Peyer's patch (tissue), 4 donors: ENCODE data around the gene ANKLE2. TPM values are rescaled to one million over a fixed set of nuclear protein-coding genes. Genes with fewer than 3 reads are reported as not detected.

ENCODE experiments used
- DNase-seq, 3 donors: peaks; one replicate each; pipeline ENCODE4 v3.0.0-alpha.2; 2017 to 2019
- H3K27ac ChIP-seq, 4 donors: fragments of 200-600 bp; sonication (generic); one replicate each; pipeline ENCODE4 v1.5.1; 2016 to 2019
- H3K27me3 ChIP-seq, 2 donors: fragments of 200-600 bp; sonication (generic); one replicate each; pipeline ENCODE4 v1.5.1; 2019
- H3K36me3 ChIP-seq, 3 donors: fragments of 200-600 bp; sonication (generic); one replicate each; pipeline ENCODE4 v1.5.1; 2016 to 2019
- H3K4me1 ChIP-seq, 4 donors: fragments of 200-600 bp; sonication (generic); one replicate each; pipeline ENCODE4 v1.5.1; 2016 to 2019
- H3K4me3 ChIP-seq, 4 donors: fragments of 200-600 bp; sonication (generic); 1 replicate in 3 of 4; 2 replicates in 1 of 4; pipeline ENCODE4 v1.5.1; 2016 to 2019; ENCODE audit warnings: mild to moderate bottlenecking in 1 of 4
- H3K9me3 ChIP-seq, 4 donors: fragments of 200-600 bp; sonication (generic); one replicate each; pipeline ENCODE4 v1.5.1; 2016 to 2019; ENCODE audit warnings: mild to moderate bottlenecking in 1 of 4
- POLR2A ChIP-seq, 2 donors: fragments of 450-650 bp; IDR thresholded peaks; one replicate each; pipeline ENCODE4 v1.5.1; 2017; ENCODE audit warnings: antibody characterized with exemption in 2 of 2, mild to moderate bottlenecking in 2 of 2, moderate library complexity in 2 of 2
- total RNA-seq, 4 donors: library from RNA; depleted of rRNA; stranded (reverse); fragments of >200 nt; gene quantifications; one replicate each; pipeline ENCODE4 v1.1.0, GENCODE V29; 2016
- TF ChIP-seq, protein P1 (sequence below), 6 experiments: fragments of 450-650 bp in 4 of 6; fragments of 200-600 bp in 2 of 6; sonication (generic) in 1 of 6; IDR thresholded peaks; one replicate each; pipeline ENCODE4 v1.5.1; 2017 to 2019; ENCODE audit warnings: antibody characterized with exemption in 6 of 6, mild to moderate bottlenecking in 3 of 6, moderate library complexity in 1 of 6

Gene ANKLE2
- total RNA-seq, 4 donors from 2014 or later, result 69.0 to 286 (median 133) TPM

DNA sequence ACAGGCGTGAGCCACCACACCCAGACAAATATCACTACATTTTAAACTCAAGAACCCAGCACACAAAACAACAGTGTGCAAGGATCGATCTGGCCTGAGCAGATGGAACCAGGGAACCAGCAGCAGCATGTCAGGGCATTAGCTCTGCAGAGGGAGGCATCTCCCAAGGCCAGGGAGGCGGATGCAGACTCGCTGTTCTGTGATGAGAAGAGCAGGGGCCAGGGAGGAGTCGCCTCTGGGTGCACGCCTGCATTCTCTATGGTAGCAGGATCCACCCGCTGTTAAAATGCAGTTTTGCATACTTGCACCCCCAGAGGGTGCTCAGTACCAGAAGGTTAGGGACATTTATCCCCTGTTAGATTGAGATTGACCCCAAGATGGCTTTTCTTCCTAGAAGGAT, 33.1 kb downstream of the ANKLE2 start:
- Histone ChIP-seq H3K27me3 (no peaks in the 10 kb centered on the region), H3K9me3 (no peaks in the 10 kb centered on the region), H3K4me1 (no peaks in the 10 kb centered on the region), H3K36me3 (peaks cover 0 to 96% (median 0%) of the 10 kb centered on the region in 3 donors), H3K27ac (no peak overlapping the region), H3K4me3 (no peak overlapping the region)
- TF ChIP-seq, protein P1, sequence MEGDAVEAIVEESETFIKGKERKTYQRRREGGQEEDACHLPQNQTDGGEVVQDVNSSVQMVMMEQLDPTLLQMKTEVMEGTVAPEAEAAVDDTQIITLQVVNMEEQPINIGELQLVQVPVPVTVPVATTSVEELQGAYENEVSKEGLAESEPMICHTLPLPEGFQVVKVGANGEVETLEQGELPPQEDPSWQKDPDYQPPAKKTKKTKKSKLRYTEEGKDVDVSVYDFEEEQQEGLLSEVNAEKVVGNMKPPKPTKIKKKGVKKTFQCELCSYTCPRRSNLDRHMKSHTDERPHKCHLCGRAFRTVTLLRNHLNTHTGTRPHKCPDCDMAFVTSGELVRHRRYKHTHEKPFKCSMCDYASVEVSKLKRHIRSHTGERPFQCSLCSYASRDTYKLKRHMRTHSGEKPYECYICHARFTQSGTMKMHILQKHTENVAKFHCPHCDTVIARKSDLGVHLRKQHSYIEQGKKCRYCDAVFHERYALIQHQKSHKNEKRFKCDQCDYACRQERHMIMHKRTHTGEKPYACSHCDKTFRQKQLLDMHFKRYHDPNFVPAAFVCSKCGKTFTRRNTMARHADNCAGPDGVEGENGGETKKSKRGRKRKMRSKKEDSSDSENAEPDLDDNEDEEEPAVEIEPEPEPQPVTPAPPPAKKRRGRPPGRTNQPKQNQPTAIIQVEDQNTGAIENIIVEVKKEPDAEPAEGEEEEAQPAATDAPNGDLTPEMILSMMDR (IDR thresholded peaks at IDR 0.05), result no peak
- no peak for TF ChIP-seq POLR2A (IDR thresholded peaks at IDR 0.05)
- DNase-seq, result no peak

DNA sequence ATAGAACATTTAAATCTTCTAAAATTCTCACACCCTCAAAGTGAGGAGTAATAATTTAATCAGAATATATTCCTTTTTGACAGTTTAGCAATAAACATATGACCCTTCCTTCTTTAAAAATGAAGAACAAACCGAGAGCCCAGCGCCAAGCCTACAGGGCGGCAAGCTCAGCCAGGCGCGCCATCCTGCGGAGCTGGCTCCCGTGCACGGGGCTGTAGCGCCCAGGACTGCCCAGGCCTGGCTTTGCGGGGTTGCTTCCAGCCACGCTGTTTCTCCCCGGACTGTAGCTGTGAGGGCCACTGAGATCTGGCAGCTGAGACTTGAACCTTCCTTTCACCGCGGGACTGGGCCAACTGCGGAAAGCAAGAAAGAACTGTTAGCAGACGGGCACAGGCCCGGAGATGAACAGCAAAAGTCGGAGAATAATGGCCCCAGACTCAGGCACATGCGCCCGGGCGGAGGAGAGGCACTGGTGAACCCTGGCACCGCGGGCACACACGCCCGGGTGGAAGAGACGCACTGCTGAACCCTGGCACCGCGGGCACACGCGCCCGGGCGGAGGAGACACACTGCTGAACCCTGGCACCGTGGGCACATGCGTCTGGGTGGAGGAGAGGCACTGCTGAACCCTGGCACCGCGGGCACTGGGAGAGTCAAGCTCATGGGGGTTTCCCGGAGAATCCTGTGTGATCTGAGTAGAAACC, 34.4 kb downstream of the ANKLE2 start:
- Histone ChIP-seq H3K9me3 (no peaks in the 10 kb centered on the region), H3K36me3 (peaks cover 0 to 96% (median 0%) of the 10 kb centered on the region in 3 donors), H3K4me3 (no peak overlapping the region), H3K27me3 (no peaks in the 10 kb centered on the region), H3K27ac (no peak overlapping the region), H3K4me1 (no peaks in the 10 kb centered on the region)
- TF ChIP-seq POLR2A (IDR thresholded peaks at IDR 0.05), result no peak
- TF ChIP-seq, protein P1 (IDR thresholded peaks at IDR 0.05), result no peak
- DNase-seq, result no peak

DNA sequence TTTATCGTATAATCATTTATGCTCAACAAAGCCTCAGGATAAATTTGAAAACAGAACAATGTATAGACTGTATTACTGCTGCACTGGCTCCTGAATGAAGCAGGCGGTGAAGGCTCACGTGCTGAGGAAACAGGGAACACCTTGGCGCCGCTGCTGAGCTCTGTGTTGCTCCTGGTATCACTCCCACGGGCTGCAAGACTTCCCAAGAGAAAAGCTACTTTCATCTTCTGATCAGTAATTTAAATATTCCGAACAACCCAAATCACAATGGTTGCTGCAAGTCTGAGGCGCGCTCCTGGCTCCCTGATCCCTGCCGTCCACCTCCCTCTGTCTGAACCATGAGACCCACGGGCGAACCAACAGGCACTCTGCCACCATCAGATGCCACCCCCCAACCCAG, 35.2 kb downstream of the ANKLE2 start:
- Histone ChIP-seq H3K27me3 (no peaks in the 10 kb centered on the region), H3K4me1 (no peaks in the 10 kb centered on the region), H3K27ac (no peak overlapping the region), H3K4me3 (no peak overlapping the region), H3K36me3 (peaks cover 0 to 94% (median 0%) of the 10 kb centered on the region in 3 donors), H3K9me3 (no peaks in the 10 kb centered on the region)
- TF ChIP-seq POLR2A (IDR thresholded peaks at IDR 0.05), result no peak
- TF ChIP-seq, protein P1 (IDR thresholded peaks at IDR 0.05), result no peak
- no peak for DNase-seq

DNA sequence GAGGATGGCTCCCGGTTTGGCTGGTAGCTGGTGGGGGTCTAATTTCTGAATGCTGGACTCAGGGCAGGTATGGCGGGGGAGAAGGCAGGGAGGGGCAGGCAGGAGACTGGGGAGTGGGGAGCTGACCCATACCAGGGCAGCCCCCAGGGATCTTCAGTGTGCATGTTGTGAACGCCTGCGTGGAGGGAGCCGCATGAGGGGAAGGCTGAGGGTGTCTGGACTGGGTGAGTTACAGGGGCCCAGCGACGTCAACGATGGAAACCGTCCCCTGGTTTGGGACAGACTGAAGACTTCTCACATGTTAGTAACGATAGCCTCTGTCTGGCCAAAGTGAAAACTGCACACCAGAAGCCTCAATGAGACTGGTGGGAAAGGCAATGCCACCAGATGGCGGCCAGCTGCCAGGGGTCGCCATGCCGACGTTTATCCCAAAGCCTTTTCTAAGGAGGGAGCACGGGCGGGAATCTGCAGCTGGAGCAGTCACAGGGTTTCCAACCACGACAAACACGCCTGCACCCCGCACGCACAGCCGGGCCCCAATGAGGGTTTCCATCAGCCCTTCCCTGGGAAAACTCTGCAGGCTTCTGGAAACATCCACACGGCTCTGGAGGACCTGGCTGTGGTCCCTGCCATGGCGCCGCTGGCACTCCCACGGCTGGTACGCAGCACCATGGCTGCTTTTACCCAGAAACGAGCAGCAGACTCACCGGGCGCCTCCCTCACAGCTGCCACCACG, 37.0 kb downstream of the ANKLE2 start:
- peaks cover 0 to 95% (median 0%) of the 10 kb centered on the region in 3 donors for H3K36me3 ChIP-seq
- no peak overlapping the region for H3K4me3 ChIP-seq
- TF ChIP-seq, protein P1 (IDR thresholded peaks at IDR 0.05), result no peak
- TF ChIP-seq POLR2A (IDR thresholded peaks at IDR 0.05), result no peak
- no peaks in the 10 kb centered on the region for H3K27me3 ChIP-seq
- H3K4me1 ChIP-seq, result no peaks in the 10 kb centered on the region
- H3K27ac ChIP-seq, result no peak overlapping the region
- DNase-seq, result no peak
- no peaks in the 10 kb centered on the region for H3K9me3 ChIP-seq

DNA sequence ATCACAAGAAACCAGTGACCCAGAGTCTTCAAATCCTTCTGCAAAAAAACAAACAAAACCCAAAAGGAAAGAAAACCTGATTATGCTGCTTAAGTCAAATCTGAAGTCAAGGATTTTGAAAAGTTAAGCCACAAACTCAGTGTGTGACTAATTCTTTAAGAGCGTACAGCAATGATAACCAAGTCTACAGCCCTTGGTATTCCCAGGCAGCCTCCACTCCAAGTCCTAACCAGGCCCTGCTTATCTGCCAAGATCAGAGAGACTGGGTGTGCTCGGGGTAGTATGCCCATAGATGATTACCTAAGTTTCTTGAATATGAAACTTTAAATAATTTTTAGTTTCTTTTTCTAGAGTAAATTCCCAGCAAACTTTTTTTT, 37.9 kb downstream of the ANKLE2 start:
- no peak for TF ChIP-seq POLR2A (IDR thresholded peaks at IDR 0.05)
- TF ChIP-seq, protein P1 (IDR thresholded peaks at IDR 0.05), result no peak
- Histone ChIP-seq H3K27ac (no peak overlapping the region), H3K4me1 (no peaks in the 10 kb centered on the region), H3K4me3 (no peak overlapping the region), H3K36me3 (peaks cover 0 to 98% (median 0%) of the 10 kb centered on the region in 3 donors), H3K27me3 (no peaks in the 10 kb centered on the region), H3K9me3 (no peaks in the 10 kb centered on the region)
- DNase-seq, result no peak
